Retinal pigment epithelial cell (primary cell): ENCODE data around the gene GRK3.
"Not testable (repeated sequence)": the region's sequence is repeated elsewhere in the genome, so short reads cannot be mapped to it uniquely, and the experiment has no call there.

Experiments used
- DNase-seq: peaks from one replicate; pipeline ENCODE4 v3.0.0-alpha.2; 2010; ENCODE audit warnings: low read depth
- H3K4me3 ChIP-seq: 2 replicates; pipeline ENCODE4 v1.5.1; 2011; ENCODE audit warnings: mild to moderate bottlenecking, low read length, control low read depth, moderate library complexity
- TF ChIP-seq, protein P1 (sequence below): conservative IDR thresholded peaks from 2 replicates; pipeline ENCODE4 v1.5.1; 2011; ENCODE audit warnings: low read depth, low read length, control low read depth, inconsistent platforms

Gene GRK3

DNA sequence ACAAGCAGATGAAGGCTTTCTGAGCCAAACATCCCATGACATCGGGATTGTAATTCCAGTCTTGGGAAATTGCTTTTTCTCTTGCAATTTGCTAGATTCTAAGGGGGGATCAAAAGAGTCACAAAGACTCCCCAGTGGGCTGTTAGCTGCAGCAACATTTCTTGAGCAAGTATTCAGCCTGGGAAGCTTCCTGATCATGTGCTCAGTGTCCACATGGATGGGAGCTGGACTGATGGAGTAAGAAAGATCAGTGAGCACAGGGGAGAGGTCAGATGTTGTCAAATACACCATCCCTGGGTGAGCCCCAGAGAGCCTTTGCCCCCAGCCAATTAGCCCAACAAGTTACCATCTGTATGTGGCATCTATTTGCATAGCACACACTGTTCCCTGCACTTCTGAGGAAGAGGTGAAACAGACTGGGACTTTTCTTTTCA lies 10.2 kb upstream of the GRK3 start:
- H3K4me3 ChIP-seq, result no peak overlapping the region
- DNase-seq, result no peak
- TF ChIP-seq, protein P1, sequence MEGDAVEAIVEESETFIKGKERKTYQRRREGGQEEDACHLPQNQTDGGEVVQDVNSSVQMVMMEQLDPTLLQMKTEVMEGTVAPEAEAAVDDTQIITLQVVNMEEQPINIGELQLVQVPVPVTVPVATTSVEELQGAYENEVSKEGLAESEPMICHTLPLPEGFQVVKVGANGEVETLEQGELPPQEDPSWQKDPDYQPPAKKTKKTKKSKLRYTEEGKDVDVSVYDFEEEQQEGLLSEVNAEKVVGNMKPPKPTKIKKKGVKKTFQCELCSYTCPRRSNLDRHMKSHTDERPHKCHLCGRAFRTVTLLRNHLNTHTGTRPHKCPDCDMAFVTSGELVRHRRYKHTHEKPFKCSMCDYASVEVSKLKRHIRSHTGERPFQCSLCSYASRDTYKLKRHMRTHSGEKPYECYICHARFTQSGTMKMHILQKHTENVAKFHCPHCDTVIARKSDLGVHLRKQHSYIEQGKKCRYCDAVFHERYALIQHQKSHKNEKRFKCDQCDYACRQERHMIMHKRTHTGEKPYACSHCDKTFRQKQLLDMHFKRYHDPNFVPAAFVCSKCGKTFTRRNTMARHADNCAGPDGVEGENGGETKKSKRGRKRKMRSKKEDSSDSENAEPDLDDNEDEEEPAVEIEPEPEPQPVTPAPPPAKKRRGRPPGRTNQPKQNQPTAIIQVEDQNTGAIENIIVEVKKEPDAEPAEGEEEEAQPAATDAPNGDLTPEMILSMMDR, result no peak

DNA sequence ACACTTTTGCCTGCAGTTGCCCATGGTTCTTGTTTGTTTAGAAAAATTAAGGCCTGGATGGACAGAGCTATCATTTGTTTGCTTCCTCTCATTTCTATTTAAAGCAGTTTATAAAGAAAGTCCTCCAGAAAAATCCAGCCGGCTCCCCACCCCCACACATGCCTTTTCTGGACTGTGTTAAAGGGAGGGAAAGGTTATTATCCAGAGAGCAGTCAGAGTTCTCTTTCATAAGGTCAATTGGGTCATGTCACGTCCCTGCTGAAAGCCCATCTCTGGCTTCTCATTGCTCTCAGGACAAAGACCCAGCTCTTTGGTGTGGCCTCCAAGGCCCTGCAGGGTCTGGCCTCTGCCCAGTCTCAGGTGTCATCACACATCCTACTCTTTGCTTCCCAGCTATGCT lies 9.8 kb upstream of the GRK3 start:
- TF ChIP-seq, protein P1, result no peak
- DNase-seq, result no peak
- no peak overlapping the region for H3K4me3 ChIP-seq

DNA sequence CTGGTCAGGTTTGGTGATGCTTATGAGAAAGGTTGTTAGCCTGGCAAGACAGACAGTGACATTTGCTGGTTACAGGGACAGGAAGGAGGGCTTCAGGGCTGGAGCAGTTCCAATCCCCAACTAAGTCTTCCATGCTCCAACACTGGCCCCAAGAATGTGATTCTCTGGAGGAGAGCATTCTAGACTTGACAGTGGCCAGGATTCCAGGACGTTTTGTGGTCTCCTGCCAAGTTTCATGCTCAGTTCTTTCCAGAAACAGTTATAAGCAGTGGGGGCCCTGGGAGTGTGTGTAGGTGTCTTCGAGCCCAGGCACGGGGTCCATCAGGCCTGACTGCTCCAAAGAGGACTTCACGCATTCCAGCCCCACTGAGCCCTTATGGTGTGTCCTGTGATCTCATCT lies 8.9 kb upstream of the GRK3 start:
- TF ChIP-seq, protein P1, result no peak
- DNase-seq, result no peak
- H3K4me3 ChIP-seq, result no peak overlapping the region

GRCh38 chr22:25557218-25557617 lies 7.3 kb upstream of the GRK3 start:
- H3K4me3 ChIP-seq, result no peak overlapping the region
- TF ChIP-seq, protein P1, result no peak

DNA sequence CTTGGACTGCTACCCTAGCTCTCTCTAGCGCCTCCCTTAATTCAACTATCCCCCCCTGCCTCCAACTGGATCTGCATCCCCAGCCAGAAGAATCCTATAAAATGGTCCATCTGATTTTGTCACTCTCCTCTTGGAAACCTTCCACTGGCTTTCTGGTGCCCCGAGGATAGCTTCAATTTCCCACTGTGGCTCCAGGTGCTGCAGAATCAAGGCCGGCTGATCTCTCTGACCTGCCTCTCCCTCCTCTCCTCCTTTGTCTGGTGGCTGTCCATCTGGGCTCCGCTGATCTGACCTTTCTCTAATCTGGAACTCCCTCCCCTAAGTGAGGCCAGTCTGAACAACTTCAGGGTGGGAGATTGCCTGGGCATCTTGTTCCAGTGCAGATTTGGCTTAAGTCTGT lies 6.1 kb upstream of the GRK3 start:
- TF ChIP-seq, protein P1, result no peak
- DNase-seq, result no peak
- no peak overlapping the region for H3K4me3 ChIP-seq

More at GRCh38 chr22:25557218-25557617, 7.3 kb upstream of the GRK3 start:
- DNase-seq, result no peak

GRCh38 chr22:25559910-25560309 lies 4.6 kb upstream of the GRK3 start:
- not testable (repeated sequence) for DNase-seq

DNA sequence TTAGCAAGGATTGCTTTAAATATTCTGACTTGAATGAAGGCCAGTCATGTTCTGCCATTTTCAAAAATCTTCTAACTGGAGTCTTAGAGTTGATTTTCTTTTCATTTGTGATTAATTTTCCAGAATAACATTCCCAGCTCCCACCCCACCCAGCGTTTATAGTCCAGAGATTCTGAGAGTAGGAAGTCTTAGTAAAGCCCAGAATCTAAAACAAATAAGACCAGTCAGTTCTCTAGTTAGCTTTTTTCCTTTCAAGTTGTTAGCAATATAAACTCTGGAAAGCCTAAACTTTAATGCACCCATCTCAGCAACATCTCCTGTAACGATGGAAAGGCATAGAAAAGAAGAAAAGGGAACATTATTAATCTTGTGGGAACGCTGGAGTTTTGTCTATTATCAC lies 3.3 kb upstream of the GRK3 start:
- DNase-seq, H3K4me3 ChIP-seq: not testable (repeated sequence)

More at GRCh38 chr22:25559910-25560309, 4.6 kb upstream of the GRK3 start:
- H3K4me3 ChIP-seq, result not testable (repeated sequence)

- H3K4me3 ChIP-seq, DNase-seq: not testable (repeated sequence)
These were observed 2.5 kb upstream of the GRK3 start for GRCh38 chr22:25561927-25562326.

GRCh38 chr22:25562966-25563760 lies 1.3 kb upstream of the GRK3 start:
- not testable (repeated sequence) for DNase-seq
- peak overlapping the region; percentile 63 for H3K4me3 ChIP-seq
